A549 (cell line): ENCODE data around the gene CTNNA3. TPM values are rescaled to one million over a fixed set of nuclear protein-coding genes. Genes with fewer than 3 reads are reported as not detected.

Experiments used
- ATAC-seq, 2 experiments: fragments of 200-7000 bp in 1 of 2; fragments of >200 bp in 1 of 2; cut with Nextera tagmentation in 1 of 2; cut with Tn5 transposase in 1 of 2; 3 replicates each; pipeline versions ENCODE4 v1.8.0 to v1.9.1; 2018 to 2020; ENCODE audit warnings: mild to moderate bottlenecking in 1 of 2, moderate library complexity in 1 of 2
- CTCF ChIA-PET: fragments of 300-600 bp; sonication (Branson Sonifier 250); formaldehyde crosslinking; extraction: SDS; loops from one replicate; lab custom pipeline; 2021; ENCODE audit warnings: antibody characterized with exemption, inconsistent platforms; lab: Yijun Ruan, JAX
- POLR2A ChIA-PET: fragments of 350-600 bp; formaldehyde crosslinking; extraction: SDS; loops from one replicate; lab custom pipeline; 2021; ENCODE audit warnings: antibody characterized with exemption, inconsistent platforms; lab: Yijun Ruan, JAX
- DNase-seq, 2 experiments: peaks; one replicate each; pipeline versions ENCODE4 v3.0.0 to v3.0.0-alpha.2; 2011 to 2016; ENCODE audit warnings: low read depth in 1 of 2, low spot score in 1 of 2
- FAIRE-seq: peaks from 2 replicates; lab custom pipeline; 2011; peaks lifted over from hg19 to GRCh38; lab: Jason Lieb, UNC
- H3K27ac ChIP-seq, 2 experiments: fragments of >200 bp; sonication (Bioruptor Twin); formaldehyde crosslinking; 3 replicates each; pipeline ENCODE4 v1.5.1; 2016 to 2017
- H3K4me1 ChIP-seq: fragments of >200 bp; sonication (Bioruptor Twin); formaldehyde crosslinking; 3 replicates; pipeline ENCODE4 v1.6.1; 2016
- H3K4me2 ChIP-seq: fragments of >200 bp; sonication (Bioruptor Twin); formaldehyde crosslinking; 3 replicates; pipeline ENCODE4 v1.6.1; 2016
- H3K4me3 ChIP-seq: fragments of >200 bp; sonication (Bioruptor Twin); formaldehyde crosslinking; 3 replicates; pipeline ENCODE4 v1.5.1; 2016
- H3K9me3 ChIP-seq: fragments of >200 bp; sonication (Bioruptor Twin); formaldehyde crosslinking; 3 replicates; pipeline ENCODE4 v1.6.1; 2016
- BHLHE40 ChIP-seq: IDR thresholded peaks from 2 replicates; pipeline ENCODE4 v1.6.1; 2012; ENCODE audit warnings: low read depth, low read length, inconsistent platforms
- FOSB ChIP-seq: fragments of 250-450 bp; sonication (Bioruptor Pico); IDR thresholded peaks from 2 replicates; pipeline ENCODE4 v1.5.0; 2020; ENCODE audit warnings: mild to moderate bottlenecking, moderate library complexity
- FOSL2 ChIP-seq, 2 experiments: fragments of 450-650 bp in 1 of 2; fragments of >200 bp in 1 of 2; sonication (Bioruptor Twin) in 1 of 2; formaldehyde crosslinking; IDR thresholded peaks; 2 replicates each; pipeline versions ENCODE4 v1.5.0 to v1.6.1; 2016 to 2020; ENCODE audit warnings: mild to moderate bottlenecking in 1 of 2, moderate library complexity in 1 of 2
- GATA3 ChIP-seq: IDR thresholded peaks from 2 replicates; pipeline ENCODE4 v1.6.1; 2012; ENCODE audit warnings: borderline replicate concordance
- JUN ChIP-seq, 2 experiments: fragments of >200 bp; sonication (Bioruptor Twin); formaldehyde crosslinking; IDR thresholded peaks; 2 replicates in 1 of 2; 3 replicates in 1 of 2; pipeline ENCODE4 v1.6.1; 2016 to 2017
- KDM1A ChIP-seq: fragments of 200-600 bp; sonication (generic); IDR thresholded peaks from 2 replicates; pipeline ENCODE4 v1.6.1; 2016; ENCODE audit warnings: low read depth, mild to moderate bottlenecking
- NPAS2 ChIP-seq: fragments of 250-450 bp; sonication (Bioruptor Pico); IDR thresholded peaks from 2 replicates; pipeline ENCODE4 v1.8.0; 2022; ENCODE audit warnings: mild to moderate bottlenecking, moderate library complexity, borderline replicate concordance
- POLR2A ChIP-seq: IDR thresholded peaks from 2 replicates; pipeline ENCODE4 v1.6.1; 2012; ENCODE audit warnings: mild to moderate bottlenecking, low read length
- POLR2AphosphoS2 ChIP-seq: conservative IDR thresholded peaks from 2 replicates; pipeline ENCODE4 v1.6.1; 2012; ENCODE audit warnings: low read length, improper control_type of control experiment, inconsistent platforms
- RAD21 ChIP-seq, 2 experiments: fragments of >200 bp in 1 of 2; sonication (Bioruptor Twin) in 1 of 2; formaldehyde crosslinking in 1 of 2; IDR thresholded peaks in 1 of 2; conservative IDR thresholded peaks in 1 of 2; 2 replicates in 1 of 2; 3 replicates in 1 of 2; pipeline ENCODE4 v1.6.1; 2012 to 2018; ENCODE audit warnings: inconsistent platforms in 1 of 2
- SMC3 ChIP-seq: fragments of >200 bp; sonication (Bioruptor Twin); formaldehyde crosslinking; IDR thresholded peaks from 3 replicates; pipeline ENCODE4 v1.6.1; 2018; ENCODE audit warnings: inconsistent platforms
- TP53 ChIP-seq: fragments of 250-450 bp; sonication (Bioruptor Pico); IDR thresholded peaks from 2 replicates; pipeline ENCODE4 v1.5.0; 2021; ENCODE audit warnings: mild to moderate bottlenecking, moderate library complexity
- ZFP36 ChIP-seq: fragments of 450-650 bp; IDR thresholded peaks from 2 replicates; pipeline ENCODE4 v1.6.1; 2014; ENCODE audit warnings: borderline replicate concordance; ENCODE audit not compliant: partially characterized antibody
- WGBS: methylation state at CpG from one replicate; pipeline ENCODE4 v1.1.6; 2017; ENCODE audit errors: missing lambda C conversion rate; 5-methylcytosine and 5-hydroxymethylcytosine counted together
- polyA plus RNA-seq, 4 experiments: library from polyadenylated mRNA; depleted of rRNA in 3 of 4; stranded (reverse); fragments of >200 nt; fragmentation: RNase III in 1 of 4; extraction: RNeasy Plus Mini Kit Qiagen cat#74134 plus additional on column Dnase treatment in 1 of 4; gene quantifications; 2 replicates in 3 of 4; 3 replicates in 1 of 4; pipeline ENCODE4 v1.2.3, GENCODE V29; 2011 to 2017
- TF ChIP-seq, protein P1 (sequence below): IDR thresholded peaks from 2 replicates; pipeline ENCODE4 v1.6.1; 2012
- TF ChIP-seq, protein P2 (sequence below): fragments of 150-350 bp; IDR thresholded peaks from 2 replicates; pipeline ENCODE4 v1.6.1; 2014; ENCODE audit warnings: low read depth, mild to moderate bottlenecking, low read length
- TF ChIP-seq, protein P3 (sequence below): fragments of >200 bp; sonication (Bioruptor Twin); formaldehyde crosslinking; IDR thresholded peaks from 3 replicates; pipeline ENCODE4 v1.5.1; 2016

Gene CTNNA3
- polyA plus RNA-seq, 2 of the 4 experiments (the other 2 are of a cell fraction) = not detected

DNA sequence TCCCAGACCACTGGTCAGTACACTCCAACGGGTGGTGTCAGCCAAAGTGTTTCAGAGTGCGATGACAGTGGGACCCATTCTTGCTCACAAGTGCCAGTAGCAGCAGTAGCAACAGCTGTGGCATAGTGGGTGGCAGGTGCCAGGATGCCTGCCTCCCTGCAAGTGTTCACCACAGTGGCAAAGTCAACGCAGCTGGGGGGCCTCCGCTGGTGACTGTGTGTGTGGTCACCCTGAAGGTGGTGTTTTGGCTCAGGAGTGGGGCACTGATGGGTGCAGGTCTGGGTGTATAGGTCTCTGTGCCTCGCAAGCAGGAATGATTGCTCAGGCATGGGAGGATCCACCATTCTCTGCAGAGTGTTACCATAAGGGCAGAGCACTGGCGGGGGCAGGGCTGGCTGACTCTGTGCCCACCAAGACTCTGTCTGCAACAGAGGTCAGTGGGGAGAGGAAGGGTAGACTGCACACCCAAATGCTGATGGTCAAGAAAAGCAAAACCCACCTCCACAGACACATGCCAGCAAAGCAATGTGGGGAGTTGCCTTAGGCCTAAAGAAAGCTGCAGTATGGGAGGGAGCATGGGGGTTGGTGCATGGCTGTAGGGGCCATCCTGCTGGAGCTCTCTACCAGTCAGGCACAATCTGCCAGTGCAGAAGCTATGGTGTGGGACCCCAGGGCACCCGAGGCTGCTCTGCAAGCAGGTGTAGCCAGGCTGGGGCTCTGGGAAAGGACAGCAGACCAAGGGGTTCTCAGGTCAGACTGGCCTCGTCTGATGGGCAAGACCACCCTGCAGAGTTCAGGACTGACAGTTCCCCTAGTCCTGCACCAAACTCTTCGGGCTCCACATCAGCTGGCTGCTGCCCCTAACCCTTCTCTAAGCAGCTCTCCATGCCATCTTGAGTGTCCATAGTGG is 368.1 kb downstream of the CTNNA3 start:
- ChIA-PET POLR2A (no interaction called here), CTCF (no interaction called here)
- Histone ChIP-seq H3K4me2 (no peak overlapping the region), H3K9me3 (no peaks in the 10 kb centered on the region), H3K27ac (no peak overlapping the region), H3K4me3 (no peak overlapping the region), H3K4me1 (no peaks in the 10 kb centered on the region)
- ATAC-seq = no peak
- WGBS = 2% methylated on average over 9 of the region's 9 CpGs
- TF ChIP-seq KDM1A = no peak
- no peak for TF ChIP-seq FOSB (CRISPR knock-in tag)
- no peak for FAIRE-seq
- no peak for DNase-seq

DNA sequence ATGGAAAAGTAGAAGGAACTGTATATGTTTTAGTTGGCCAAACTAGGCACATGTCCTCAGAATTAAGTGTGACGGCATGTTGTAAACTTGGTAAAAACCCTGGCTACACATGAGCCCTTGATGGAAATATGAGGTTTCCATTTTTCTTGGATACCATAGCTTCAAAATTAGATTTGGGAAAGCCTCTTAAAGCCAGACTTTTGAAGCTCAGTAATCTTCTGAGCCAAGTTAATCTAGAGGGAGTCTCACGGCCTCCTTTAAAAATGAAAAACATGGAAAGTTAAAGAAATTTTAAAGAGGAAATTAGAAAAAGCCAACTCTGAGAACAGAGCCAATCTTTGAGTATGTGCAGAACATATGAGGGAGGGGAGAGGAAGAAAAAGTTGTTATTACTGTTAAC is 376.0 kb downstream of the CTNNA3 start:
- WGBS = 0% methylated on average over 2 of the region's 2 CpGs
- TF ChIP-seq NPAS2 (CRISPR knock-in tag) = no peak
- TF ChIP-seq JUN (IDR thresholded peaks at IDR 0.05) = no peak
- no peak for TF ChIP-seq POLR2A
- TF ChIP-seq, protein P1, sequence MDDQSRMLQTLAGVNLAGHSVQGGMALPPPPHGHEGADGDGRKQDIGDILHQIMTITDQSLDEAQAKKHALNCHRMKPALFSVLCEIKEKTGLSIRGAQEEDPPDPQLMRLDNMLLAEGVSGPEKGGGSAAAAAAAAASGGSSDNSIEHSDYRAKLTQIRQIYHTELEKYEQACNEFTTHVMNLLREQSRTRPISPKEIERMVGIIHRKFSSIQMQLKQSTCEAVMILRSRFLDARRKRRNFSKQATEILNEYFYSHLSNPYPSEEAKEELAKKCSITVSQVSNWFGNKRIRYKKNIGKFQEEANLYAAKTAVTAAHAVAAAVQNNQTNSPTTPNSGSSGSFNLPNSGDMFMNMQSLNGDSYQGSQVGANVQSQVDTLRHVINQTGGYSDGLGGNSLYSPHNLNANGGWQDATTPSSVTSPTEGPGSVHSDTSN = no peak
- no peak for TF ChIP-seq TP53 (CRISPR knock-in tag)
- no peak for TF ChIP-seq BHLHE40
- TF ChIP-seq POLR2AphosphoS2 = no peak
- TF ChIP-seq, all 56 proteins: peak for 0
- DNase-seq = no peak
- Histone ChIP-seq H3K4me3 (no peak overlapping the region), H3K9me3 (no peaks in the 10 kb centered on the region), H3K4me1 (no peaks in the 10 kb centered on the region), H3K27ac (no peak overlapping the region), H3K4me2 (no peak overlapping the region)
- FAIRE-seq = no peak
- CTCF ChIA-PET = interaction anchor here (0.7 kb wide), 1 partner anchor 202 kb away, joined by 3 read pairs; no protein-coding TSS in a partner anchor
- POLR2A ChIA-PET = no interaction called here
- no peak for ATAC-seq

DNA sequence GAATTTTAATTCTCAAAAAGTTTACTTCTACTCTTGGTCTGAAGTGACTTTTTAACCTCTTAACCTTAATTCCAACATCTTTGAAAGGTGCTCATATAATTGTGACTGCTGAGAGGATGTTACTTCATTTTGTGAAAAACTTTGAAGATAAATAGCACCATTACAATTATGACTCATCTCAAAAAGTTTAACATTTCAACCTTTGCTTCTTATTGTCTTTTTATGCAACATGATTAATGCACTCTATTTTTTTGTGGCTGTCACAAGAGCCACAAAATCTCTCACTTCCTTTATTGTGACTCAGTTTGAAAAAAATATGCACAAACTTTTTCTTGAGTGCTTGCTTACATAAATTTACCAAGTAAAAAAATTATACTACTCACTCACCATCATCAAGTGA is 387.1 kb downstream of the CTNNA3 start:
- TF ChIP-seq, protein P2, sequence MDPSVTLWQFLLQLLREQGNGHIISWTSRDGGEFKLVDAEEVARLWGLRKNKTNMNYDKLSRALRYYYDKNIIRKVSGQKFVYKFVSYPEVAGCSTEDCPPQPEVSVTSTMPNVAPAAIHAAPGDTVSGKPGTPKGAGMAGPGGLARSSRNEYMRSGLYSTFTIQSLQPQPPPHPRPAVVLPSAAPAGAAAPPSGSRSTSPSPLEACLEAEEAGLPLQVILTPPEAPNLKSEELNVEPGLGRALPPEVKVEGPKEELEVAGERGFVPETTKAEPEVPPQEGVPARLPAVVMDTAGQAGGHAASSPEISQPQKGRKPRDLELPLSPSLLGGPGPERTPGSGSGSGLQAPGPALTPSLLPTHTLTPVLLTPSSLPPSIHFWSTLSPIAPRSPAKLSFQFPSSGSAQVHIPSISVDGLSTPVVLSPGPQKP = no peak
- no peak for TF ChIP-seq FOSL2 (IDR thresholded peaks at IDR 0.05)
- TF ChIP-seq FOSL2 (CRISPR knock-in tag; IDR thresholded peaks at IDR 0.05) = peak; percentile 41; the same call in 1 of the 2 replicates
- Histone ChIP-seq H3K9me3 (no peaks in the 10 kb centered on the region), H3K4me2 (no peak overlapping the region), H3K27ac (no peak overlapping the region), H3K4me3 (no peak overlapping the region), H3K4me1 (no peaks in the 10 kb centered on the region)
- CTCF ChIA-PET = interaction anchor here (0.6 to 1.2 kb wide), 2 partner anchors 180 to 212 kb away, joined by 3 read pairs; no protein-coding TSS in a partner anchor
- FAIRE-seq = no peak
- ATAC-seq = no peak
- POLR2A ChIA-PET = no interaction called here
- DNase-seq = no peak

DNA sequence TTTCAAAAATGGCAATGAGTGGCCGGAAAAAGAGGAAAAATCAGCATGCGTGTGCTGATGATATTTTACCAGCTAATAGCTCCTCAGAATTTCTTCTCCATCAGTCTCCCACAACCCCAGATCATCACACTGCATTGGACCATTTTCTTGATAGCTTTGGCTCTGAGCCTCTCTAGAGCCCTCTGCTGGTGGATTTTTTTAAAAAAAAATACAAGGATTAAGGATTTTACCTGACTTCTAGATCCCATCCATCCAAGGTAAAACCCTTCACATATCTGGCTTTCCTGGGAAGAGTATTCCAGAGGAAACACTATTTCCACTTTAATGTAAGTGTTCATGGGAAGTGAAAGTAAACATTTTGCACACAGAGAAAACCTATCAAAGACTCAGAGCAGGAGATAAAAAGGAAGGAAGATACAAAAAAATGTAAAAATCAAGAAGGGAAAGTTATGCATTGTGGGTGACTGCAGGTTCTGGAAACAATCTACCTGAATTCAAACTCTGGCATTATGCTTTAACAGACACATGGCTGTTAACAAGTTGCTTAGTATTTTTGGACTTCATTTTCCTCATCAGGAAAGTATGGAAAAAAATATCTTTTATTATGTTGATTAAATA is 389.3 kb downstream of the CTNNA3 start:
- FAIRE-seq = no peak
- no peak overlapping the region for H3K4me2 ChIP-seq
- no peak overlapping the region for H3K4me3 ChIP-seq
- H3K27ac ChIP-seq = no peak overlapping the region
- H3K9me3 ChIP-seq = no peaks in the 10 kb centered on the region
- peak; percentile 19 to 31 for DNase-seq
- ChIA-PET CTCF (interaction anchor here (0.8 to 1.2 kb wide), 5 partner anchors 10 to 81 kb away, joined by 3 to 4 read pairs (median 3); no protein-coding TSS in a partner anchor), POLR2A (no interaction called here)
- 19% methylated on average over 2 of the region's 2 CpGs for WGBS
- H3K4me1 ChIP-seq = no peaks in the 10 kb centered on the region
- TF ChIP-seq RAD21 (conservative IDR thresholded peaks at IDR 0.05 in 1 of 2, IDR thresholded peaks at IDR 0.05 in 1 of 2) = peak; percentile 43; a peak in 4 of 5 replicates
- TF ChIP-seq SMC3 = peak; percentile 52
- TF ChIP-seq GATA3 = no peak
- TF ChIP-seq, protein P3, sequence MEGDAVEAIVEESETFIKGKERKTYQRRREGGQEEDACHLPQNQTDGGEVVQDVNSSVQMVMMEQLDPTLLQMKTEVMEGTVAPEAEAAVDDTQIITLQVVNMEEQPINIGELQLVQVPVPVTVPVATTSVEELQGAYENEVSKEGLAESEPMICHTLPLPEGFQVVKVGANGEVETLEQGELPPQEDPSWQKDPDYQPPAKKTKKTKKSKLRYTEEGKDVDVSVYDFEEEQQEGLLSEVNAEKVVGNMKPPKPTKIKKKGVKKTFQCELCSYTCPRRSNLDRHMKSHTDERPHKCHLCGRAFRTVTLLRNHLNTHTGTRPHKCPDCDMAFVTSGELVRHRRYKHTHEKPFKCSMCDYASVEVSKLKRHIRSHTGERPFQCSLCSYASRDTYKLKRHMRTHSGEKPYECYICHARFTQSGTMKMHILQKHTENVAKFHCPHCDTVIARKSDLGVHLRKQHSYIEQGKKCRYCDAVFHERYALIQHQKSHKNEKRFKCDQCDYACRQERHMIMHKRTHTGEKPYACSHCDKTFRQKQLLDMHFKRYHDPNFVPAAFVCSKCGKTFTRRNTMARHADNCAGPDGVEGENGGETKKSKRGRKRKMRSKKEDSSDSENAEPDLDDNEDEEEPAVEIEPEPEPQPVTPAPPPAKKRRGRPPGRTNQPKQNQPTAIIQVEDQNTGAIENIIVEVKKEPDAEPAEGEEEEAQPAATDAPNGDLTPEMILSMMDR = peak; percentile 47; the same call in 2 of the 3 replicates
- no peak for TF ChIP-seq ZFP36
- TF ChIP-seq POLR2AphosphoS2 = no peak
- TF ChIP-seq, all 56 proteins: peak for 3
- peak; percentile 34 to 73; a peak in 2 of 6 replicates for ATAC-seq
